Measurements from ENCODE around the gene ENTPD2. TPM values are rescaled to one million over a fixed set of nuclear protein-coding genes. Genes with fewer than 3 reads are reported as not detected.
A peak's percentile ranks its signal among the peaks of the same experiment; 100 is the strongest.

ENTPD2 gene
- 4.0 and 5.1 TPM in 2 replicates for total RNA-seq (2021)
- long read RNA-seq: 0 reads

DNA sequence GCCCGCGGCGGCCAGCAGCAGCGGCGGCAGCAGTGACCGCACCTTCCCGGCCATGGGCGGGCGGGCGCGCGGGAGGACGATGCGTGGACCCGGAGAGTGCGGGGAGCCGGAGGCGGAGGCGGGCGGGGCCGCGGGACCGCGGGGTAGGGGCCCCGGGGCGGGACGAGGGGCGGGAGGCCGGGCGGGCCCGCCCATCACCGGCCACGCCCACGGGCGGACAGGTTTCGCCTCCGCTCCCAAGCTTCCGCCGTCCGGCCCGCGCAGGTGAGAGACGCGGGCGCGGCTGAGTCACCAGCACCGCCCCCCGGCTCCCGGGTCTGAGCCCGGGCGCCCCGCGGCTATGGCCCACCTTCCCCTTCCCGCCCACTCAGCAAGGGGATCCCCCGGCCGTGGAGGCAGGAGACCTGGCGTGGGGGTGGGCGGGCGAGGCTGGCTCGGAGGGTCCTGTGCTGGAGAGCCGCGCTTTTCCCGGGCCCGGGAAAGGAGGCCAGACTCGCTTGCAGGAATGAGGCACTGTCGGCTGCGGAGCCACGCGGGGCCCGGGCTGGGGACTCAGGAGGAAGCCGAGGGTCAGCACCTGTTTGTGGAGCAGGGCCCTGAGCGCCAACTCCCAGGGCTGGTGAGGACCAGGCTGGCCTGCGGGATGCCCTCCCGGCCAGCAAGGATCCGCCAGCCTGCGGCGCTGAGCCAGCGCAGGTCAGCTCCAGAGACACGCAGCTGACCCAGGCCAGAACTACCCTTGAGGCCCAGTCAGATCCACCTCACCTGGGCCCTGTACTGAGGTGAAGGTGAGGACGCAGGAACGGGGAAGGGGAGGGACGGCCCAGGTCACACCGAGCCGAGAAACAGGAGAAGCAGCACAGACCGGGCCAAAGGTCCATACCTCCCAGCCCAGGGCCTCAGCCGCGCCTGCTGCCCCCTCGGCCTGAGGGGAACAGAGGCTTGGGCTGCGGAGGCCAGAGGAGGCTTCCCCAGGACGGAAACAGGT, at the start of gene ENTPD2:
TSS of gene ENTPD2 (minus strand) at position 118 of the 988 bp plus-strand sequence. CDS start at position 54, 64 bp downstream.
- Histone ChIP-seq H3K27me3 (ENCODE audit: insufficient read depth, low read length) (peaks cover 2% of the 10 kb centered on the region; the same call in 1 of the 2 replicates), H3K56ac (ENCODE audit: insufficient read length, low read depth, low read length) (no peak within 1 kb of the TSS), H3K79me1 (ENCODE audit: insufficient read depth, low read depth, low read length, poor library complexity, severe bottlenecking) (no peaks in the 10 kb centered on the region), H3K23me2 (ENCODE audit: insufficient read length, low read depth, low read length, poor library complexity, severe bottlenecking) (peaks cover 6% of the 10 kb centered on the region), H2BK12ac (ENCODE audit: insufficient read length, low read depth, low read length) (no peak within 1 kb of the TSS), H2AFZ (ENCODE audit: low read length) (no peak within 1 kb of the TSS), H3K9me3 (ENCODE audit: control insufficient read depth, low read depth, low read length) (no peaks in the 10 kb centered on the region), H2AK5ac (ENCODE audit: insufficient read length, low read length) (no peak within 1 kb of the TSS), H3K14ac (ENCODE audit: insufficient read depth, low read length) (no peak within 1 kb of the TSS; the same call in 1 of the 2 replicates), H2BK20ac (ENCODE audit: low read depth, low read length, poor library complexity, severe bottlenecking) (no peak within 1 kb of the TSS), H4K5ac (ENCODE audit: insufficient read length, low read depth, low read length) (no peak within 1 kb of the TSS), H3K18ac (ENCODE audit: insufficient read length, low read depth, low read length) (no peak within 1 kb of the TSS), H4K91ac (ENCODE audit: insufficient read length, low read depth, low read length) (no peak within 1 kb of the TSS), H3K27ac (ENCODE audit: insufficient read length, low read depth, low read length) (no peak within 1 kb of the TSS), H2BK15ac (ENCODE audit: low read depth, low read length) (no peak within 1 kb of the TSS), H3K79me2 (ENCODE audit: insufficient read depth, low read length) (no peaks in the 10 kb centered on the region), H3K4me1 (ENCODE audit: insufficient read depth, low read length) (no peaks in the 10 kb centered on the region), H3T11ph (ENCODE audit: low read length) (no peak within 1 kb of the TSS), H2BK5ac (ENCODE audit: insufficient read length, low read length) (no peak within 1 kb of the TSS), H4K8ac (replicated peaks; ENCODE audit: insufficient read length, low read depth, low read length) (no peak within 1 kb of the TSS), H4K20me1 (ENCODE audit: control insufficient read depth, insufficient read depth, insufficient read length) (no peaks in the 10 kb centered on the region), H3K23ac (ENCODE audit: insufficient read length, low read depth, low read length) (no peak within 1 kb of the TSS), H3K4ac (ENCODE audit: low read depth, low read length) (no peak within 1 kb of the TSS), H3K4me2 (ENCODE audit: insufficient read depth, insufficient read length, low read length) (peak within 1 kb of the TSS; percentile 49), H3K9ac (ENCODE audit: extremely low read depth, insufficient read length, low read length) (no peak within 1 kb of the TSS), H2BK120ac (ENCODE audit: low read depth, low read length, poor library complexity, severe bottlenecking) (no peak within 1 kb of the TSS)
- no CpG with 5 or more reads among the region's 90 CpGs for WGBS (ENCODE audit: extremely low coverage, insufficient read length, low lambda C conversion rate)
- H3K9me3 Mint-ChIP-seq: no peaks in the 10 kb centered on the region
- DNase-seq: peak; percentile 71
- no peaks in the 10 kb centered on the region for H3K36me3 Mint-ChIP-seq (ENCODE audit: insufficient read depth in 1 of 3, low read depth in 3 of 3)
- peak within 1 kb of the TSS; percentile 25 to 64 for H3K4me3 Mint-ChIP-seq
- peaks cover 71% of the 10 kb centered on the region for H3K27me3 Mint-ChIP-seq (ENCODE audit: low read depth)
- no peak within 1 kb of the TSS; a peak in 1 of 7 replicates for H3K27ac Mint-ChIP-seq
- peaks cover 2 to 11% of the 10 kb centered on the region in 2 experiments for H3K4me1 Mint-ChIP-seq
- TF ChIP-seq, protein P1, sequence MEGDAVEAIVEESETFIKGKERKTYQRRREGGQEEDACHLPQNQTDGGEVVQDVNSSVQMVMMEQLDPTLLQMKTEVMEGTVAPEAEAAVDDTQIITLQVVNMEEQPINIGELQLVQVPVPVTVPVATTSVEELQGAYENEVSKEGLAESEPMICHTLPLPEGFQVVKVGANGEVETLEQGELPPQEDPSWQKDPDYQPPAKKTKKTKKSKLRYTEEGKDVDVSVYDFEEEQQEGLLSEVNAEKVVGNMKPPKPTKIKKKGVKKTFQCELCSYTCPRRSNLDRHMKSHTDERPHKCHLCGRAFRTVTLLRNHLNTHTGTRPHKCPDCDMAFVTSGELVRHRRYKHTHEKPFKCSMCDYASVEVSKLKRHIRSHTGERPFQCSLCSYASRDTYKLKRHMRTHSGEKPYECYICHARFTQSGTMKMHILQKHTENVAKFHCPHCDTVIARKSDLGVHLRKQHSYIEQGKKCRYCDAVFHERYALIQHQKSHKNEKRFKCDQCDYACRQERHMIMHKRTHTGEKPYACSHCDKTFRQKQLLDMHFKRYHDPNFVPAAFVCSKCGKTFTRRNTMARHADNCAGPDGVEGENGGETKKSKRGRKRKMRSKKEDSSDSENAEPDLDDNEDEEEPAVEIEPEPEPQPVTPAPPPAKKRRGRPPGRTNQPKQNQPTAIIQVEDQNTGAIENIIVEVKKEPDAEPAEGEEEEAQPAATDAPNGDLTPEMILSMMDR (conservative IDR thresholded peaks at IDR 0.05): no peak

All from H9 (cell line).